Peyer's patch (tissue), 4 donors: Measurements from ENCODE around the gene MAP3K9.

Experiments used
- CTCF ChIP-seq, 6 experiments: fragments of 450-650 bp in 4 of 6; fragments of 200-600 bp in 2 of 6; sonication (generic) in 1 of 6; IDR thresholded peaks; one replicate each; pipeline ENCODE4 v1.5.1; 2017 to 2019; ENCODE audit warnings: antibody characterized with exemption in 6 of 6, mild to moderate bottlenecking in 3 of 6, moderate library complexity in 1 of 6
- POLR2A ChIP-seq, 2 donors: fragments of 450-650 bp; IDR thresholded peaks; one replicate each; pipeline ENCODE4 v1.5.1; 2017; ENCODE audit warnings: antibody characterized with exemption in 2 of 2, mild to moderate bottlenecking in 2 of 2, moderate library complexity in 2 of 2

- TF ChIP-seq CTCF (IDR thresholded peaks at IDR 0.05) = no peak
- TF ChIP-seq POLR2A (IDR thresholded peaks at IDR 0.05) = no peak
These were observed 86.9 kb downstream of the MAP3K9 start for GRCh38 chr14:70722418-70722817.
